Esophagus muscularis mucosa (tissue), 4 donors: ENCODE measurements around the gene CYB5A. TPM values are rescaled to one million over a fixed set of nuclear protein-coding genes. Genes with fewer than 3 reads are reported as not detected.
"Not testable (repeated sequence)": the region's sequence is repeated elsewhere in the genome, so short reads cannot be mapped to it uniquely, and the experiment has no call there.

Source experiments
- DNase-seq: peaks from one replicate; pipeline ENCODE4 v3.0.0-alpha.2; 2017; ENCODE audit errors: extremely low spot score
- H3K27ac ChIP-seq, 4 donors: fragments of 200-600 bp; sonication (generic); replicated peaks in 1 of 4; 1 replicate in 3 of 4; 2 replicates in 1 of 4; pipeline ENCODE4 v1.5.1; 2016 to 2019; ENCODE audit warnings: mild to moderate bottlenecking in 1 of 4
- H3K27me3 ChIP-seq, 4 donors: fragments of 200-600 bp; sonication (generic); one replicate each; pipeline versions ENCODE4 v1.5.1 to v1.6.0; 2016 to 2019
- H3K36me3 ChIP-seq, 4 donors: fragments of 200-600 bp; sonication (generic); one replicate each; pipeline ENCODE4 v1.5.1; 2016 to 2019
- H3K4me1 ChIP-seq, 4 donors: fragments of 200-600 bp; sonication (generic); one replicate each; pipeline ENCODE4 v1.5.1; 2016 to 2019
- H3K4me3 ChIP-seq, 4 donors: fragments of 200-600 bp; sonication (generic); 1 replicate in 2 of 4; 2 replicates in 2 of 4; pipeline ENCODE4 v1.5.1; 2016 to 2019; ENCODE audit warnings: mild to moderate bottlenecking in 4 of 4, moderate library complexity in 1 of 4
- H3K9me3 ChIP-seq, 4 donors: fragments of 200-600 bp; sonication (generic); 1 replicate in 3 of 4; 2 replicates in 1 of 4; pipeline ENCODE4 v1.5.1; 2016 to 2019
- CTCF ChIP-seq, 3 experiments: fragments of 200-600 bp in 2 of 3; fragments of 450-650 bp in 1 of 3; sonication (generic) in 2 of 3; IDR thresholded peaks; one replicate each; pipeline ENCODE4 v1.5.1; 2017 to 2019; ENCODE audit warnings: antibody characterized with exemption in 3 of 3, mild to moderate bottlenecking in 2 of 3, moderate library complexity in 1 of 3
- EP300 ChIP-seq: sonication (generic); formaldehyde crosslinking; IDR thresholded peaks from one replicate; pipeline ENCODE4 v1.6.1; 2017; ENCODE audit warnings: antibody characterized with exemption
- POLR2A ChIP-seq: fragments of 450-650 bp; IDR thresholded peaks from one replicate; pipeline ENCODE4 v1.6.1; 2017; ENCODE audit warnings: antibody characterized with exemption, moderate library complexity, mild to moderate bottlenecking, low read depth
- POLR2AphosphoS5 ChIP-seq, 2 donors: sonication (generic); formaldehyde crosslinking; IDR thresholded peaks; one replicate each; pipeline ENCODE4 v1.6.1; 2017; ENCODE audit warnings: antibody characterized with exemption in 2 of 2
- WGBS: methylation state at CpG from one replicate; pipeline ENCODE4 v1.1.5; 2018; 5-methylcytosine and 5-hydroxymethylcytosine counted together
- intact Hi-C: fragments of 100-400 bp; cut with DNase I; formaldehyde crosslinking; loops from one replicate; pipeline ENCODE4 v1.15.1; 2023
- total RNA-seq, 4 donors: library from RNA; depleted of rRNA; stranded (reverse); fragments of >200 nt; gene quantifications; one replicate each; pipeline versions ENCODE4 v1.1.0 to v1.2.1, GENCODE V29; 2016

Gene CYB5A
- total RNA-seq, 4 donors from 2014 or later, result 77.7 to 99.4 (median 81.5) TPM

GRCh38 chr18:74288041-74288440, 3.7 kb downstream of the CYB5A start:
- H3K27me3 ChIP-seq, result no peaks in the 10 kb centered on the region
- H3K9me3 ChIP-seq, result no peaks in the 10 kb centered on the region
- no peaks in the 10 kb centered on the region for H3K36me3 ChIP-seq
- H3K4me1 ChIP-seq, result peaks cover 57 to 75% (median 72%) of the 10 kb centered on the region in 4 donors
- DNase-seq, result peak; percentile 60
- H3K4me3 ChIP-seq, result no peak overlapping the region
- 83% methylated on average over 5 of the region's 5 CpGs for WGBS
- peak overlapping the region; percentile 26 to 75 (median 47) for H3K27ac ChIP-seq
- TF ChIP-seq POLR2AphosphoS5 (IDR thresholded peaks at IDR 0.05) (no peak), CTCF (IDR thresholded peaks at IDR 0.05) (no peak)
- intact Hi-C loops, result no loop called here

GRCh38 chr18:74286856-74287255, 4.9 kb downstream of the CYB5A start:
- intact Hi-C loops, result no loop called here
- TF ChIP-seq EP300 (no peak), POLR2A (no peak), POLR2AphosphoS5 (IDR thresholded peaks at IDR 0.05) (no peak), CTCF (IDR thresholded peaks at IDR 0.05) (no peak)
- Histone ChIP-seq H3K4me1 (peaks cover 69 to 80% (median 78%) of the 10 kb centered on the region in 4 donors), H3K27ac (no peak overlapping the region), H3K36me3 (no peaks in the 10 kb centered on the region), H3K4me3 (no peak overlapping the region), H3K9me3 (no peaks in the 10 kb centered on the region), H3K27me3 (no peaks in the 10 kb centered on the region)
- DNase-seq, result peak; percentile 0
- 96% methylated on average over 2 of the region's 2 CpGs for WGBS

- intact Hi-C loops, result no loop called here
- WGBS, result 100% methylated on average over 4 of the region's 4 CpGs
- peak overlapping the region in 2 of 4 donors; percentile 9 to 85 for H3K27ac ChIP-seq
- no peaks in the 10 kb centered on the region for H3K9me3 ChIP-seq
- H3K4me1 ChIP-seq, result peaks cover 74 to 85% (median 81%) of the 10 kb centered on the region in 4 donors
- no peaks in the 10 kb centered on the region for H3K27me3 ChIP-seq
- DNase-seq, result peak; percentile 60
- H3K36me3 ChIP-seq, result no peaks in the 10 kb centered on the region
- no peak overlapping the region for H3K4me3 ChIP-seq
- TF ChIP-seq CTCF (IDR thresholded peaks at IDR 0.05) (no peak), POLR2AphosphoS5 (IDR thresholded peaks at IDR 0.05) (no peak), EP300 (no peak), POLR2A (no peak)
Measured at GRCh38 chr18:74286106-74286855, 5.5 kb downstream of the CYB5A start.

GRCh38 chr18:74285583-74285982, 6.2 kb downstream of the CYB5A start:
- DNase-seq, H3K36me3 ChIP-seq, H3K4me3 ChIP-seq, H3K9me3 ChIP-seq, intact Hi-C loops, H3K27me3 ChIP-seq: not testable (repeated sequence)
- WGBS, result 92% methylated on average over 3 of the region's 3 CpGs
- peak overlapping the region; percentile 78 to 85 (median 78) for H3K27ac ChIP-seq
- H3K4me1 ChIP-seq, result peaks cover 74 to 84% (median 79%) of the 10 kb centered on the region in 4 donors

GRCh38 chr18:74284980-74285355, 6.8 kb downstream of the CYB5A start:
- peak overlapping the region; percentile 78 to 85 (median 78) for H3K27ac ChIP-seq
- DNase-seq, result peak; percentile 19
- no peak for TF ChIP-seq EP300
- no peak for TF ChIP-seq POLR2AphosphoS5 (IDR thresholded peaks at IDR 0.05)
- no peak for TF ChIP-seq CTCF (IDR thresholded peaks at IDR 0.05)
- no peak for TF ChIP-seq POLR2A
- H3K4me1 ChIP-seq, result peaks cover 68 to 77% (median 73%) of the 10 kb centered on the region in 4 donors
- H3K4me3 ChIP-seq, result no peak overlapping the region
- intact Hi-C loops, result no loop called here
- no peaks in the 10 kb centered on the region for H3K36me3 ChIP-seq
- WGBS, result 93% methylated on average over 1 of the region's 1 CpG
- no peaks in the 10 kb centered on the region for H3K9me3 ChIP-seq
- H3K27me3 ChIP-seq, result no peaks in the 10 kb centered on the region
